OCI-LY7 (cell line): ENCODE results near the gene B4GAT1. TPM values are rescaled to one million over a fixed set of nuclear protein-coding genes. Genes with fewer than 3 reads are reported as not detected.

Source experiments
- BruUV-seq: library from RNA; stranded (reverse); fragments of 400-500 nt; replicated peaks from 2 replicates; lab custom pipeline; 2021; lab: Mats Ljungman, UMichigan
- CTCF ChIA-PET: fragments of 300-600 bp; sonication (Branson Sonifier 250); formaldehyde crosslinking; loops from one replicate; lab custom pipeline; 2022; ENCODE audit warnings: antibody characterized with exemption; ENCODE audit not compliant: unreplicated experiment; lab: Charles Lee
- POLR2A ChIA-PET: fragments of 300-600 bp; sonication (Branson Sonifier 250); formaldehyde crosslinking; loops from one replicate; lab custom pipeline; 2022; ENCODE audit warnings: antibody characterized with exemption; lab: Charles Lee
- DNase-seq: peaks from one replicate; pipeline ENCODE4 v3.0.0-alpha.2; 2015; ENCODE audit warnings: low spot score
- H2AFZ ChIP-seq: fragments of 200-600 bp; sonication (generic), shearing (Covaris generic); 2 replicates; pipeline ENCODE4 v1.6.1; 2014; ENCODE audit warnings: mild to moderate bottlenecking, antibody characterized with exemption, low read length, moderate library complexity
- H3K27ac ChIP-seq: fragments of 200-600 bp; sonication (generic); 2 replicates; pipeline ENCODE4 v1.5.1; 2014; ENCODE audit warnings: mixed run types, low read depth, mild to moderate bottlenecking, moderate library complexity, low read length, inconsistent platforms; ENCODE audit not compliant: poor library complexity, severe bottlenecking
- H3K36me3 ChIP-seq: fragments of 200-600 bp; sonication (generic); 2 replicates; pipeline ENCODE4 v1.6.1; 2014; ENCODE audit warnings: mild to moderate bottlenecking, antibody characterized with exemption, low read length, moderate library complexity, mixed read lengths; ENCODE audit not compliant: insufficient read depth
- H3K4me1 ChIP-seq: fragments of 200-600 bp; sonication (generic); 2 replicates; pipeline ENCODE4 v1.5.1; 2014; ENCODE audit warnings: mild to moderate bottlenecking, low read length; ENCODE audit not compliant: insufficient read depth, poor library complexity, severe bottlenecking
- H3K4me2 ChIP-seq: fragments of 200-600 bp; sonication (generic); 2 replicates; pipeline ENCODE4 v1.6.1; 2014; ENCODE audit warnings: mild to moderate bottlenecking, low read length
- H3K4me3 ChIP-seq: fragments of 200-600 bp; sonication (generic); 2 replicates; pipeline ENCODE4 v1.5.1; 2014; ENCODE audit warnings: mild to moderate bottlenecking, low read depth, low read length; ENCODE audit not compliant: poor library complexity, severe bottlenecking
- H3K79me2 ChIP-seq: fragments of 200-600 bp; sonication (generic); 2 replicates; pipeline ENCODE4 v1.6.1; 2016; ENCODE audit warnings: low read depth, mild to moderate bottlenecking, low read length, moderate library complexity, mixed read lengths; ENCODE audit not compliant: insufficient read depth
- H3K9me2 ChIP-seq: fragments of 200-600 bp; sonication (generic); 2 replicates; pipeline ENCODE4 v1.6.1; 2016; ENCODE audit warnings: mild to moderate bottlenecking, low read length, mixed read lengths; ENCODE audit not compliant: insufficient read depth
- H3K9me3 ChIP-seq: fragments of 200-600 bp; sonication (generic); 2 replicates; pipeline ENCODE4 v1.6.1; 2014; ENCODE audit warnings: mild to moderate bottlenecking, mixed run types, low read length, mixed read lengths
- H4K20me1 ChIP-seq: fragments of 200-600 bp; sonication (generic); 2 replicates; pipeline ENCODE4 v1.6.1; 2014; ENCODE audit warnings: mild to moderate bottlenecking, antibody characterized with exemption, low read length, moderate library complexity, mixed read lengths; ENCODE audit not compliant: insufficient read depth
- EZH2phosphoT487 ChIP-seq: fragments of 200-600 bp; sonication (generic); IDR thresholded peaks from 2 replicates; pipeline ENCODE4 v1.6.1; 2018; ENCODE audit warnings: low read depth, borderline replicate concordance, mild to moderate bottlenecking, mixed run types, antibody characterized with exemption, low read length, moderate library complexity, mixed read lengths
- intact Hi-C: fragments of 100-400 bp; cut with micrococcal nuclease; formaldehyde crosslinking; loops from one replicate; pipeline ENCODE4 v1.10.0; 2022; ENCODE audit not compliant: unreplicated experiment
- total RNA-seq, 2 experiments: library from RNA; depleted of rRNA in 1 of 2; stranded (reverse); fragments of >200 nt in 1 of 2; shearing (Covaris generic) in 1 of 2; gene quantifications; 2 replicates each; pipeline ENCODE4 v1.2.3, GENCODE V29; 2014 to 2022
- TF ChIP-seq, protein P1 (sequence below): fragments of 200-600 bp; sonication (generic); conservative IDR thresholded peaks from 2 replicates; pipeline ENCODE4 v1.5.1; 2014; ENCODE audit warnings: mild to moderate bottlenecking, antibody characterized with exemption, low read length, moderate library complexity, mixed read lengths

Gene B4GAT1
- total RNA-seq, 2 experiments from 2014 or later = 9.8 to 11.7 TPM

DNA sequence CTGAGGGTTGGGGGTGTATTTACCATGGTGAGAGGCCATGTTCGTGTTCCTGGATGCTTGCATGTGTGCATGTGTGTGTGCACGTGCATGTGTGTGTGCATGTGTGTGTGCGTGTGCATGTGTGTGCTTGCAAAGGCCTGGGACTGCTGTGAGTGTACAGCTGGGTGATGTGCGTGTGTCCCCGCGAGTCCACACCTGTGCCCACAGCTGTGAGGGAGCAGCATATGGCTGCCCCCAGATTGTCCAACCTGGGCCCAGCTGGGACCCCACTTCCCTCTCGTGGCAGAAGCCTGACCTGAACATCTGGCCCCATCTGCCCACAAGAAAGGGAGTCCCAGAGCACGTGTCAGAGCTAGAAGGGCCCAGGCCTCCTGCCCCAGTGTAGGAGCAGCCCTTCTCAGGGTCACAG, 22.2 kb downstream of the B4GAT1 start:
- intact Hi-C loops = no loop called here
- H3K4me1 ChIP-seq = peaks cover 46% of the 10 kb centered on the region
- CTCF ChIA-PET = no interaction called here
- POLR2A ChIA-PET = interaction anchor here (0.6 kb wide), 1 partner anchor 55 kb away, joined by 3 read pairs; no protein-coding TSS in a partner anchor
- peak overlapping the region; percentile 66; the same call in 1 of the 2 replicates for H3K4me2 ChIP-seq
- H3K9me3 ChIP-seq = no peaks in the 10 kb centered on the region
- H2AFZ ChIP-seq = peak overlapping the region; percentile 43; the same call in 1 of the 2 replicates
- TF ChIP-seq, protein P1, sequence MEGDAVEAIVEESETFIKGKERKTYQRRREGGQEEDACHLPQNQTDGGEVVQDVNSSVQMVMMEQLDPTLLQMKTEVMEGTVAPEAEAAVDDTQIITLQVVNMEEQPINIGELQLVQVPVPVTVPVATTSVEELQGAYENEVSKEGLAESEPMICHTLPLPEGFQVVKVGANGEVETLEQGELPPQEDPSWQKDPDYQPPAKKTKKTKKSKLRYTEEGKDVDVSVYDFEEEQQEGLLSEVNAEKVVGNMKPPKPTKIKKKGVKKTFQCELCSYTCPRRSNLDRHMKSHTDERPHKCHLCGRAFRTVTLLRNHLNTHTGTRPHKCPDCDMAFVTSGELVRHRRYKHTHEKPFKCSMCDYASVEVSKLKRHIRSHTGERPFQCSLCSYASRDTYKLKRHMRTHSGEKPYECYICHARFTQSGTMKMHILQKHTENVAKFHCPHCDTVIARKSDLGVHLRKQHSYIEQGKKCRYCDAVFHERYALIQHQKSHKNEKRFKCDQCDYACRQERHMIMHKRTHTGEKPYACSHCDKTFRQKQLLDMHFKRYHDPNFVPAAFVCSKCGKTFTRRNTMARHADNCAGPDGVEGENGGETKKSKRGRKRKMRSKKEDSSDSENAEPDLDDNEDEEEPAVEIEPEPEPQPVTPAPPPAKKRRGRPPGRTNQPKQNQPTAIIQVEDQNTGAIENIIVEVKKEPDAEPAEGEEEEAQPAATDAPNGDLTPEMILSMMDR = no peak
- TF ChIP-seq EZH2phosphoT487 = no peak
- no peaks in the 10 kb centered on the region for H3K36me3 ChIP-seq
- no peaks in the 10 kb centered on the region for H3K79me2 ChIP-seq
- no peak overlapping the region for H3K4me3 ChIP-seq
- H3K27ac ChIP-seq = peak overlapping the region; percentile 53
- no TSS peak for BruUV-seq
- no peaks in the 10 kb centered on the region for H3K9me2 ChIP-seq
- DNase-seq = peak; percentile 72
- no peaks in the 10 kb centered on the region for H4K20me1 ChIP-seq

DNA sequence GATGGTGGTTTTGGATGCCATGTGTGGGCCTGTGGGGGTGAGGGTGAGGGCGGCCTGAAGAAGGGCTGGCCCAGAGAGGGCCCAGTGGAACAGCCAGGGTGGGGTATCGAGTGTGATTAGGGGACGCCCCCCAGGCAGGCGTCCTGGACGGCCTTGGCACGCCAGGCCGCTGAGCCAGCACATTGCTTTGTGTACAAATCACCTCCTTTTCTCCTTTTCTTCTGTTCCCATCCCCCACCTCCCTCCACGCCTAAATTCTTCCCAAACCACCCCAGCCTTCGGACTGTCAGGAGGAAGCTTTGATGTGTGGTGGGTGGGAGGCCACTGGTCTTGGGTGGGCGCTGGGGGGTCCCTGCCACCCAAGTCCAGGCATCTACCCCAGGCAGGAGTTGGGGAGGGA, 22.8 kb downstream of the B4GAT1 start:
- no peak overlapping the region for H3K27ac ChIP-seq
- no peak overlapping the region for H2AFZ ChIP-seq
- no peaks in the 10 kb centered on the region for H3K79me2 ChIP-seq
- intact Hi-C loops = no loop called here
- no peaks in the 10 kb centered on the region for H3K9me3 ChIP-seq
- ChIA-PET CTCF (no interaction called here), POLR2A (no interaction called here)
- no peak overlapping the region for H3K4me3 ChIP-seq
- no peaks in the 10 kb centered on the region for H3K36me3 ChIP-seq
- no peaks in the 10 kb centered on the region for H3K9me2 ChIP-seq
- BruUV-seq = no TSS peak
- DNase-seq = no peak
- H3K4me2 ChIP-seq = no peak overlapping the region
- TF ChIP-seq EZH2phosphoT487 = no peak
- TF ChIP-seq, protein P1 = no peak
- H3K4me1 ChIP-seq = peaks cover 46% of the 10 kb centered on the region
- H4K20me1 ChIP-seq = no peaks in the 10 kb centered on the region

DNA sequence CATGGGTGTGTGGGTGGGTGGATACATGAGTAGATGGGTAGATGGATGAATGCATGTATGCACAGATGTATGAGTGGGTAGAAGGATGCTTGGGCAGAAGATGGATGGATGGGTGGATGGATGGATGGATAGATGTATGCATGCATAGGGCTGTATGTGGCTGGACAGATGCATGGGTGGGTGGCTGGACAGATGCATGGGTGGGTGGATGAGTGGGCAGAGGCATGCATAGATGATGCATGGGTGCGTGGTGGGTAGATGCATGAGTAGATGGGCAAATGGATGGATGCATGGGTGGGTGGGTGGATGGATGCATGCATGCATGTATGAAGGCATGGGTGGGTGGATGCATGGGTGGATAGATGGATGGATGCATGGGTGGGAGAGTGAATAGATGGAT, 23.7 kb downstream of the B4GAT1 start:
- Histone ChIP-seq H2AFZ (no peak overlapping the region), H3K27ac (no peak overlapping the region), H3K4me3 (no peak overlapping the region), H3K36me3 (no peaks in the 10 kb centered on the region), H3K79me2 (no peaks in the 10 kb centered on the region), H3K4me2 (no peak overlapping the region), H3K4me1 (peaks cover 48% of the 10 kb centered on the region), H3K9me2 (no peaks in the 10 kb centered on the region), H4K20me1 (no peaks in the 10 kb centered on the region), H3K9me3 (no peaks in the 10 kb centered on the region)
- ChIA-PET CTCF (no interaction called here), POLR2A (interaction anchor here (0.6 kb wide), 1 partner anchor 57 kb away, joined by 3 read pairs; no protein-coding TSS in a partner anchor)
- DNase-seq = no peak
- intact Hi-C loops = no loop called here
- BruUV-seq = no TSS peak
- TF ChIP-seq, protein P1 = no peak
- no peak for TF ChIP-seq EZH2phosphoT487
